ENCODE results near the gene PHYH. TPM values are rescaled to one million over a fixed set of nuclear protein-coding genes. Genes with fewer than 3 reads are reported as not detected.

The PHYH gene
- total RNA-seq, 6 donors from 2014 or later = 15.2 to 38.3 (median 27.8) TPM

DNA sequence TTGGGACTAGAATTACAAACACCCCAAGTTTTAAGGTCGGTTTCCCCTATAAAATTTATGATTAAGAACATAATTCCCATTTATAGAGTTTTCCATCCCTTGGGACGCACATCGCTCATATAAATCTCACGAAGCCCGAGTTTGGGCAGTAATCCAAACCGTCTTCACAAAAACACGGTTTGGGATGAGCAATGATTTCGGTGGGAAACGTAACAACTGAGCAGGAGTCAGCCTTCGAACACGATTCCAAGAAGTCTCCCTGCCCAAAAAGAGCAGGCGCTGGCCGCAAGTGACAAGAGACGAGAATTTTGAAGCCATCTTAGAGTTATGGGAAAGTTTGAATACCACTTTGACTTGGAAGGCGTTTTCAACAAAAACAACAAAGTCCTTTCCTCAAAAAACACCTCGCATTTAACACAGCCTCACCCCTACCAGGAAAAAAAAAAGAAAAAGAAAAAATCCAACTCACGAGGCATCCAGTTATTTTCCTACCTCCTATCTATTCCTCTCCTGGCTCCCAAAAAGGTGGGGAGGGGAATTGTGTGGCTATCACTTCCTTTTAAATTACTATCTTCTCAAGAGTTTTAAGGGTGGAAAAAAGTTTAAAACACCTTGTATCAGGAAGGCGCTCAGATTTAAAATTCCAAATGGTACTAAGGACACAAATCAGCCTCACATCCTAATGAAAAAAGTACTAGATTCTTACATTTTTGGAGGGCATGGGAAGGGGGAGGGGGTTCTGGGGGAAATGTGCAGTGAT lies 46.6 kb upstream of the PHYH start:
- TF ChIP-seq POLR2AphosphoS5 (IDR thresholded peaks at IDR 0.05) (no peak), POLR2A (IDR thresholded peaks at IDR 0.05) (no peak), EP300 (IDR thresholded peaks at IDR 0.05) (no peak)
- TF ChIP-seq, protein P1, sequence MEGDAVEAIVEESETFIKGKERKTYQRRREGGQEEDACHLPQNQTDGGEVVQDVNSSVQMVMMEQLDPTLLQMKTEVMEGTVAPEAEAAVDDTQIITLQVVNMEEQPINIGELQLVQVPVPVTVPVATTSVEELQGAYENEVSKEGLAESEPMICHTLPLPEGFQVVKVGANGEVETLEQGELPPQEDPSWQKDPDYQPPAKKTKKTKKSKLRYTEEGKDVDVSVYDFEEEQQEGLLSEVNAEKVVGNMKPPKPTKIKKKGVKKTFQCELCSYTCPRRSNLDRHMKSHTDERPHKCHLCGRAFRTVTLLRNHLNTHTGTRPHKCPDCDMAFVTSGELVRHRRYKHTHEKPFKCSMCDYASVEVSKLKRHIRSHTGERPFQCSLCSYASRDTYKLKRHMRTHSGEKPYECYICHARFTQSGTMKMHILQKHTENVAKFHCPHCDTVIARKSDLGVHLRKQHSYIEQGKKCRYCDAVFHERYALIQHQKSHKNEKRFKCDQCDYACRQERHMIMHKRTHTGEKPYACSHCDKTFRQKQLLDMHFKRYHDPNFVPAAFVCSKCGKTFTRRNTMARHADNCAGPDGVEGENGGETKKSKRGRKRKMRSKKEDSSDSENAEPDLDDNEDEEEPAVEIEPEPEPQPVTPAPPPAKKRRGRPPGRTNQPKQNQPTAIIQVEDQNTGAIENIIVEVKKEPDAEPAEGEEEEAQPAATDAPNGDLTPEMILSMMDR (IDR thresholded peaks at IDR 0.05) = no peak
- peak overlapping the region; percentile 91 to 98 (median 96) for H3K27ac ChIP-seq
- DNase-seq = no peak

DNA sequence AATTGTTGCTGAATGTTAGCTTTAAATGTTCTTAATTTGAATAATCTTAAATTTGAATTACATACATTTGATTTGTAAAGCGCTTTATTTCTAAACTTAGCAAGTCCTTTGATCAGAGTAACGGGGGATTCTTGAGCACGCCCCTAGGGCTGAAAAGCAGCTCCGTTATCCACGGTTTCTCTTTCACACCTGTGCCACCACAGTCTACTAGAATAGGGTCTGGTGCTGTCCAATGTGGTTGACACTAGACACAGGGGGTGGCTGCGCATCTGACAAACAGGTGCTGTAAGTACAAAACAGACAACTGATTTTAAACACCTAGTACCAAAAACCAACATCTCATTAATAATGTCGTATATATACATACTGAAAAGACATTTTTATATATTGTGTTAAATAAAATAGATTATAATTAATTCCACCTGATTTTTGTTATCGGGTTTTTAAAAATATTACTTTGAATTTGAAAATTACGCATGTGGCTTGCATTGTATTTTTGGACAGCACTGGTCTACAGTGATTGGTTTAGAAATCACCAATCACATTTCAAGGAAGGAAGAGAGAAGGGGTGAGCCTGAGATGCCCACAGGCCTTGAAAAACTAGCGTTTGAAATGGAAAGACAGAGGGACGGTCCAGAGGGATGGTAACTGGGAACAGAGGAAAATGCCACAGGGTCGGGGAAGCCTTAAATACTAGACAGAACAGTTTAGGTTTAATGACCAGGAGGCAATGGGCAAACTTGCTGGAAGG lies 40.9 kb upstream of the PHYH start:
- no peaks in the 10 kb centered on the region for H3K9me3 ChIP-seq
- H3K4me1 ChIP-seq = peaks cover 4 to 17% (median 11%) of the 10 kb centered on the region in 4 donors
- H3K27ac ChIP-seq = no peak overlapping the region
- WGBS, 2 donors = 86 to 90% methylated on average over 12 of the region's 12 CpGs
- no peak for ATAC-seq (ENCODE audit: low FRiP score in 2 of 2)
- TF ChIP-seq EP300 (IDR thresholded peaks at IDR 0.05) = no peak
- no peak for TF ChIP-seq POLR2AphosphoS5 (IDR thresholded peaks at IDR 0.05)
- H3K36me3 ChIP-seq = peaks cover 0 to 18% (median 12%) of the 10 kb centered on the region in 4 donors
- H3K4me3 ChIP-seq = no peak overlapping the region
- H3K27me3 ChIP-seq = no peaks in the 10 kb centered on the region
- DNase-seq = no peak

More for the DNA sequence above, 46.6 kb upstream of the PHYH start:
- peak overlapping the region; percentile 64 to 95 (median 86) for H3K4me3 ChIP-seq
- WGBS, 2 donors = 19 to 31% methylated on average over 18 of the region's 18 CpGs
- H3K27me3 ChIP-seq = no peaks in the 10 kb centered on the region
- no peaks in the 10 kb centered on the region for H3K9me3 ChIP-seq
- peaks cover 0 to 4% (median 1%) of the 10 kb centered on the region in 4 donors for H3K36me3 ChIP-seq
- peaks cover 27 to 42% (median 30%) of the 10 kb centered on the region in 4 donors for H3K4me1 ChIP-seq
- no peak for ATAC-seq (ENCODE audit: low FRiP score in 2 of 2)

DNA sequence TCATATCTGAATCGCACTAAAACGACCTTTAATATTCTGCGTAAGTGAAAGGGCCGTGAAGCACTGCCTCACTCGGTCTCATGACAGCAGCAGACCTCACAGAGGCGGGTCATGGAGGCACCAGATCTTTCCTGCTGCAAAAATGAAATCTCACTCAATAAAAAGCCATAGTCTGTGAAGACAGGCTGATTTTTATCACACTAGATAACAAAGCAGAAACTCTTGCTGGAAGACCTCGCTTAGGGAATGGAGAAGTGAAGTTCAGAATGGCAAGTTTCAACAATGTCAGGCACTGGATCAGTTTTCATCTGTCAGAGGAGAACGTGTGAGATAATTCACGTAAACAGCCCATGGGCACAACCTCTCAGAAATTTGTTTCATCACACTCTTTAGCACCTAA lies 40.2 kb upstream of the PHYH start:
- H3K4me1 ChIP-seq = peaks cover 0 to 12% (median 4%) of the 10 kb centered on the region in 4 donors
- no peaks in the 10 kb centered on the region for H3K27me3 ChIP-seq
- no peak overlapping the region for H3K4me3 ChIP-seq
- DNase-seq = no peak
- no peak overlapping the region for H3K27ac ChIP-seq
- H3K9me3 ChIP-seq = no peaks in the 10 kb centered on the region
- WGBS, 2 donors = 70 to 81% methylated on average over 9 of the region's 9 CpGs
- no peak for ATAC-seq (ENCODE audit: low FRiP score in 2 of 2)
- H3K36me3 ChIP-seq = peaks cover 0 to 25% (median 15%) of the 10 kb centered on the region in 4 donors
- TF ChIP-seq, protein P1 (IDR thresholded peaks at IDR 0.05) = no peak
- TF ChIP-seq POLR2AphosphoS5 (IDR thresholded peaks at IDR 0.05) (no peak), EP300 (IDR thresholded peaks at IDR 0.05) (no peak), POLR2A (IDR thresholded peaks at IDR 0.05) (no peak)

DNA sequence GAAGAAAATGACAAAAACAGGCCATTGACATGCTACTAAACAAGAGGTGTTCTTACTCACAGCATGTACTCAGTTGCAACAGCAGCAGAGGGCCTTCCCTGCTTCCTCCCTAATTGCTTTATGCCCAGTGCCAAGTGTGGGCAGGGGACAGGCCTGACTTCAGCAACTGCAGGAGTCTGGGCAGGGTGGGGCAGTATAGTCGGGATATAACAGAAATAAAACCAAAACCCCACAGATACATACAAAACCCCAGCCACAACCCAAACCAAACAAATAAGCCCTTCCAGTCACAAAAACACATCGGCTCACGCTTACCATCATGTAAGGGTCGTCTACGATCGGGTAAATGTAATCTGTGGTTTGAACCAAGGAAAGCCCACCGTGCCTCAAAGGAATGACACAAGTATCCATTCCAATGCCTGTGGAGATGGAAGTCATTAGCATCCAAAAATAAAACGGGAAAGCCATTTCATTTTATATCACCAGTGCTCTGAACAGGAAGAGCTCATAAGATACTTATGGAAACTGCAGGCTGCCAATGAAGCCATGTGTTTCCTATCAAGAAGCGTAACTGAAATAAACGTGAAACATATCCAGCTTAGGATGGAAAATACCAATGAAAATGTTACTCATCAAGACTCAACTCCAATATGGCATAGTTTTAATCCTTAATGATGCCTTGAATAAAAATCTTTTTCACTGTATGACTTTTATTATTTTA lies 38.7 kb upstream of the PHYH start:
- no peak overlapping the region for H3K27ac ChIP-seq
- ATAC-seq (ENCODE audit: low FRiP score in 2 of 2) = no peak
- DNase-seq = no peak

More for the DNA sequence above, 38.7 kb upstream of the PHYH start:
- no peaks in the 10 kb centered on the region for H3K9me3 ChIP-seq
- peaks cover 0 to 8% (median 3%) of the 10 kb centered on the region in 4 donors for H3K4me1 ChIP-seq
- TF ChIP-seq, protein P1 (IDR thresholded peaks at IDR 0.05) = no peak
- TF ChIP-seq POLR2A (IDR thresholded peaks at IDR 0.05) (no peak), POLR2AphosphoS5 (IDR thresholded peaks at IDR 0.05) (no peak), EP300 (IDR thresholded peaks at IDR 0.05) (no peak)
- peaks cover 0 to 40% (median 19%) of the 10 kb centered on the region in 4 donors for H3K36me3 ChIP-seq
- H3K4me3 ChIP-seq = no peak overlapping the region
- WGBS, 2 donors = 65 to 70% methylated on average over 10 of the region's 10 CpGs
- H3K27me3 ChIP-seq = no peaks in the 10 kb centered on the region
